HepG2 (cell line): ENCODE results near the gene WDR83. TPM values are rescaled to one million over a fixed set of nuclear protein-coding genes. Genes with fewer than 3 reads are reported as not detected.
A peak's percentile ranks its signal among the peaks of the same experiment; 100 is the strongest.

ENCODE experiments used
- ATF7 ChIP-seq, 2 experiments: fragments of 450-650 bp in 1 of 2; sonication (generic) in 1 of 2; formaldehyde crosslinking in 1 of 2; IDR thresholded peaks; 2 replicates each; pipeline versions ENCODE4 v1.4.0 to v1.6.1; 2016 to 2020; ENCODE audit warnings: antibody characterized with exemption in 1 of 2, mild to moderate bottlenecking in 1 of 2, missing genetic modification reagents in 1 of 2
- CHCHD3 ChIP-seq: sonication (generic); formaldehyde crosslinking; IDR thresholded peaks from 2 replicates; pipeline ENCODE4 v1.8.0; 2022; ENCODE audit warnings: mild to moderate bottlenecking, missing genetic modification reagents, moderate library complexity
- HMG20B ChIP-seq: conservative IDR thresholded peaks from 2 replicates; pipeline ENCODE4 v1.6.1; 2016; ENCODE audit warnings: missing genetic modification reagents, missing compliant biosample characterization
- ISL2 ChIP-seq: sonication (generic); formaldehyde crosslinking; IDR thresholded peaks from 2 replicates; pipeline ENCODE4 v1.5.0; 2020; ENCODE audit warnings: missing genetic modification reagents
- JUNB ChIP-seq: sonication (generic); formaldehyde crosslinking; IDR thresholded peaks from 2 replicates; pipeline ENCODE4 v1.8.0; 2022; ENCODE audit warnings: missing genetic modification reagents, mild to moderate bottlenecking, borderline replicate concordance
- MAZ ChIP-seq, 2 experiments: sonication (generic) in 1 of 2; formaldehyde crosslinking in 1 of 2; IDR thresholded peaks; 2 replicates each; pipeline versions ENCODE4 v1.5.0 to v1.6.1; 2012 to 2020; ENCODE audit warnings: low read depth in 2 of 2, mild to moderate bottlenecking in 2 of 2, borderline replicate concordance in 1 of 2, improper control_type of control experiment in 1 of 2, low read length in 1 of 2, missing genetic modification reagents in 1 of 2, moderate library complexity in 1 of 2
- MIER3 ChIP-seq: IDR thresholded peaks from 2 replicates; pipeline ENCODE4 v1.6.1; 2016; ENCODE audit warnings: missing compliant biosample characterization, borderline replicate concordance
- NCOR1 ChIP-seq: fragments of 200-600 bp; sonication (generic); IDR thresholded peaks from 2 replicates; pipeline ENCODE4 v1.7.0; 2017; ENCODE audit warnings: antibody characterized with exemption, low read length, borderline replicate concordance
- PRPF4 ChIP-seq: fragments of 200-400 bp; formaldehyde crosslinking; IDR thresholded peaks from 2 replicates; pipeline ENCODE4 v1.6.1; 2016; ENCODE audit warnings: low read length, low read depth; ENCODE audit not compliant: poor library complexity, severe bottlenecking
- SSRP1 ChIP-seq: IDR thresholded peaks from 2 replicates; pipeline ENCODE4 v1.6.1; 2016; ENCODE audit warnings: control low read depth
- YEATS2 ChIP-seq: sonication (generic); formaldehyde crosslinking; IDR thresholded peaks from 2 replicates; pipeline ENCODE4 v1.4.0; 2020; ENCODE audit warnings: missing genetic modification reagents, borderline replicate concordance
- YEATS4 ChIP-seq: sonication (generic); formaldehyde crosslinking; IDR thresholded peaks from 2 replicates; pipeline ENCODE4 v1.4.0; 2020; ENCODE audit warnings: missing genetic modification reagents, borderline replicate concordance
- ZFP1 ChIP-seq: IDR thresholded peaks from 2 replicates; pipeline ENCODE4 v1.6.1; 2016
- ZFP90 ChIP-seq: sonication (generic); formaldehyde crosslinking; IDR thresholded peaks from 2 replicates; pipeline ENCODE4 v1.8.0; 2022; ENCODE audit warnings: missing genetic modification reagents, mild to moderate bottlenecking, inconsistent platforms, borderline replicate concordance
- ZNF138 ChIP-seq: sonication (generic); formaldehyde crosslinking; IDR thresholded peaks from 2 replicates; pipeline ENCODE4 v1.5.0; 2020; ENCODE audit warnings: mild to moderate bottlenecking, low read depth, missing genetic modification reagents
- ZNF292 ChIP-seq: sonication (generic); formaldehyde crosslinking; IDR thresholded peaks from 2 replicates; pipeline ENCODE4 v1.8.1; 2022; ENCODE audit warnings: mild to moderate bottlenecking, low read depth, missing genetic modification reagents, borderline replicate concordance
- ZNF557 ChIP-seq: sonication (generic); formaldehyde crosslinking; IDR thresholded peaks from 2 replicates; pipeline ENCODE4 v1.4.0; 2020; ENCODE audit warnings: missing genetic modification reagents
- ZNF777 ChIP-seq: sonication (generic); formaldehyde crosslinking; IDR thresholded peaks from 2 replicates; pipeline ENCODE4 v1.4.0; 2020; ENCODE audit warnings: missing genetic modification reagents
- ZSCAN30 ChIP-seq: sonication (generic); formaldehyde crosslinking; IDR thresholded peaks from 2 replicates; pipeline ENCODE4 v1.5.0; 2020; ENCODE audit warnings: mild to moderate bottlenecking, missing genetic modification reagents
- polyA plus RNA-seq, 8 experiments: library from polyadenylated mRNA; depleted of rRNA in 3 of 8; stranded (reverse) in 7 of 8; unstranded in 1 of 8; fragments of >200 nt; fragmentation: Illumina TruSeq in 4 of 8; extraction: Trizol in 4 of 8; gene quantifications; 2 replicates each; pipeline versions ENCODE4 v1.2.1 to v1.2.3, GENCODE V29; 2011 to 2016; ENCODE audit warnings: low read depth in 4 of 8, missing spikeins in 1 of 8, mixed read lengths in 1 of 8; ENCODE audit not compliant: insufficient read depth in 1 of 8
- total RNA-seq, 5 experiments: library from RNA; depleted of rRNA; stranded (reverse); fragments of >200 nt; fragmentation: Illumina TruSeq; extraction: Trizol; gene quantifications; 2 replicates each; pipeline ENCODE4 v1.2.3, GENCODE V29; 2016; ENCODE audit warnings: low read depth in 1 of 5
- TF ChIP-seq, protein P1 (sequence below): sonication (generic); formaldehyde crosslinking; IDR thresholded peaks from 2 replicates; pipeline ENCODE4 v1.4.0; 2020; ENCODE audit warnings: missing genetic modification reagents, borderline replicate concordance
- TF ChIP-seq, protein P2 (sequence below): sonication (generic); formaldehyde crosslinking; IDR thresholded peaks from 2 replicates; pipeline ENCODE4 v1.4.0; 2020; ENCODE audit warnings: mild to moderate bottlenecking, missing genetic modification reagents
- TF ChIP-seq, protein P3 (sequence below): sonication (generic); formaldehyde crosslinking; IDR thresholded peaks from 2 replicates; pipeline ENCODE4 v1.5.0; 2020; ENCODE audit warnings: mild to moderate bottlenecking, missing genetic modification reagents, borderline replicate concordance

The WDR83 gene
- total and polyA plus RNA-seq, 2 of the 13 experiments (the other 11 are each of a cell fraction or from before 2014, with no cell fraction given) = 4.5 to 10.7 TPM

DNA sequence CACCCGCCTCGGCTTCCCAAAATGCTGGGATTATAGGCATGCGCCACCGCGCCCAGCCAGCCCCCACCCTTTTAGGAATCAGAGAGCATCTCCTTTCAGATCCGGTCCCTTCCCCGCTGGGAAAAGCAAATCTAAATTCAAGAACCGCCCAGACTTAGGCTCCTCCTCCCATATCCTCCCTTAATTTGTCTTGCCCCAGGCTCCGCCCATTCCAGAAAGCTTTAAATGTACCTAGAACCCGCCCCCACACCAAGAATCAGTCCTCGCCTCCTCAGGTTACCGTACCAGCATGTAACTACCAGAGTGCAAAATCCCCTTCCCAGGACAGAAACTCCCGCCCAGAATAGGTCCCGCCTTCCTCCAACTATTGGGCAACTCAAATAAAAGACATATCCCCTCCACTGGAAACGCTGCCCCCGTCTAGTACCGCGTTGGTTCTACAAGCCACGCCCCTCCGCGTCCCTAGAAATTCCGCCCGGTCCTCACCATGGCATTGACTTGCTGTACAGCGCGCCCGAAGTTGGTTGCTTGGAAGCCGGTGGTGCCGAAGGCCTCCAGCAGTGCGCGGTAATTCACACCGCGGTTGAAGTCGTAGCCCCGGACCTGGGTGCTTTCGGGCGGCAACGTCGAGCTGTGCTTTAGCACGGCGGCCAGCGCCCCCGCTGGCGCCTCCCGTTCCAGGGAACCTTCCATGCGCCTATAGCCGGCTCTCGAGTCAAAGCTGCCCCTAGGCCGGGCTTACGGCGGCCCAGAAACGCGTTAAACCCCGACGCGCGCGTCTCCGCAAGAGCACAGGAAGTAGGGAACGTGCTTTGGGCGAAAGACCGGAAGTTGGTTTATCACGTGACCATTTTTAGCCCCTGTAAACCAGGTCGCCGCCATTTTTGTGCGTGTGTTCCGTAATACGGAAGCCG lies 14.7 kb downstream of the WDR83 start, which contains the start of gene DHPS (continued):
- no peak for TF ChIP-seq ZNF292 (CRISPR knock-in tag)
- no peak for TF ChIP-seq ZFP90 (CRISPR knock-in tag)
- TF ChIP-seq YEATS2 (CRISPR knock-in tag) = peak; percentile 81; the same call in 1 of the 2 replicates
- TF ChIP-seq NCOR1 = no peak
- TF ChIP-seq SSRP1 (CRISPR knock-in tag) = no peak
- TF ChIP-seq JUNB (CRISPR knock-in tag) = peak; percentile 54
- TF ChIP-seq ZNF777 (CRISPR knock-in tag) = peak; percentile 55; the same call in 1 of the 2 replicates
- peak; percentile 90 for TF ChIP-seq YEATS4 (CRISPR knock-in tag)
- no peak for TF ChIP-seq ZFP1 (CRISPR knock-in tag)
- TF ChIP-seq, protein P1, sequence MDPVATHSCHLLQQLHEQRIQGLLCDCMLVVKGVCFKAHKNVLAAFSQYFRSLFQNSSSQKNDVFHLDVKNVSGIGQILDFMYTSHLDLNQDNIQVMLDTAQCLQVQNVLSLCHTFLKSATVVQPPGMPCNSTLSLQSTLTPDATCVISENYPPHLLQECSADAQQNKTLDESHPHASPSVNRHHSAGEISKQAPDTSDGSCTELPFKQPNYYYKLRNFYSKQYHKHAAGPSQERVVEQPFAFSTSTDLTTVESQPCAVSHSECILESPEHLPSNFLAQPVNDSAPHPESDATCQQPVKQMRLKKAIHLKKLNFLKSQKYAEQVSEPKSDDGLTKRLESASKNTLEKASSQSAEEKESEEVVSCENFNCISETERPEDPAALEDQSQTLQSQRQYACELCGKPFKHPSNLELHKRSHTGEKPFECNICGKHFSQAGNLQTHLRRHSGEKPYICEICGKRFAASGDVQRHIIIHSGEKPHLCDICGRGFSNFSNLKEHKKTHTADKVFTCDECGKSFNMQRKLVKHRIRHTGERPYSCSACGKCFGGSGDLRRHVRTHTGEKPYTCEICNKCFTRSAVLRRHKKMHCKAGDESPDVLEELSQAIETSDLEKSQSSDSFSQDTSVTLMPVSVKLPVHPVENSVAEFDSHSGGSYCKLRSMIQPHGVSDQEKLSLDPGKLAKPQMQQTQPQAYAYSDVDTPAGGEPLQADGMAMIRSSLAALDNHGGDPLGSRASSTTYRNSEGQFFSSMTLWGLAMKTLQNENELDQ (CRISPR knock-in tag) = no peak
- 0 out of 2 replicates have a peak, but pooled peaks have one; percentile 74 for TF ChIP-seq ZNF557 (CRISPR knock-in tag)
- TF ChIP-seq, protein P2, sequence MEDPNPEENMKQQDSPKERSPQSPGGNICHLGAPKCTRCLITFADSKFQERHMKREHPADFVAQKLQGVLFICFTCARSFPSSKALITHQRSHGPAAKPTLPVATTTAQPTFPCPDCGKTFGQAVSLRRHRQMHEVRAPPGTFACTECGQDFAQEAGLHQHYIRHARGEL (CRISPR knock-in tag) = no peak
- no peak for TF ChIP-seq PRPF4
- TF ChIP-seq MAZ (IDR thresholded peaks at IDR 0.05; ENCODE audit: borderline replicate concordance, low read depth, low read length) = peak; percentile 40; the same call in 1 of the 2 replicates
- TF ChIP-seq MAZ (CRISPR knock-in tag; IDR thresholded peaks at IDR 0.05; ENCODE audit: low read depth) = peak; percentile 20; the same call in 1 of the 2 replicates
- peak; percentile 35; the same call in 1 of the 2 replicates for TF ChIP-seq ISL2 (CRISPR knock-in tag)
- 0 out of 2 replicates have a peak, but pooled peaks have one; percentile 25 for TF ChIP-seq MIER3
- no peak for TF ChIP-seq ZSCAN30 (CRISPR knock-in tag)
- TF ChIP-seq CHCHD3 (CRISPR knock-in tag) = 0 out of 2 replicates have a peak, but pooled peaks have one; percentile 49
- TF ChIP-seq ATF7 (IDR thresholded peaks at IDR 0.05) = no peak
- TF ChIP-seq ATF7 (CRISPR knock-in tag; IDR thresholded peaks at IDR 0.05) = no peak
- no peak for TF ChIP-seq ZNF138 (CRISPR knock-in tag)
- TF ChIP-seq, protein P3, sequence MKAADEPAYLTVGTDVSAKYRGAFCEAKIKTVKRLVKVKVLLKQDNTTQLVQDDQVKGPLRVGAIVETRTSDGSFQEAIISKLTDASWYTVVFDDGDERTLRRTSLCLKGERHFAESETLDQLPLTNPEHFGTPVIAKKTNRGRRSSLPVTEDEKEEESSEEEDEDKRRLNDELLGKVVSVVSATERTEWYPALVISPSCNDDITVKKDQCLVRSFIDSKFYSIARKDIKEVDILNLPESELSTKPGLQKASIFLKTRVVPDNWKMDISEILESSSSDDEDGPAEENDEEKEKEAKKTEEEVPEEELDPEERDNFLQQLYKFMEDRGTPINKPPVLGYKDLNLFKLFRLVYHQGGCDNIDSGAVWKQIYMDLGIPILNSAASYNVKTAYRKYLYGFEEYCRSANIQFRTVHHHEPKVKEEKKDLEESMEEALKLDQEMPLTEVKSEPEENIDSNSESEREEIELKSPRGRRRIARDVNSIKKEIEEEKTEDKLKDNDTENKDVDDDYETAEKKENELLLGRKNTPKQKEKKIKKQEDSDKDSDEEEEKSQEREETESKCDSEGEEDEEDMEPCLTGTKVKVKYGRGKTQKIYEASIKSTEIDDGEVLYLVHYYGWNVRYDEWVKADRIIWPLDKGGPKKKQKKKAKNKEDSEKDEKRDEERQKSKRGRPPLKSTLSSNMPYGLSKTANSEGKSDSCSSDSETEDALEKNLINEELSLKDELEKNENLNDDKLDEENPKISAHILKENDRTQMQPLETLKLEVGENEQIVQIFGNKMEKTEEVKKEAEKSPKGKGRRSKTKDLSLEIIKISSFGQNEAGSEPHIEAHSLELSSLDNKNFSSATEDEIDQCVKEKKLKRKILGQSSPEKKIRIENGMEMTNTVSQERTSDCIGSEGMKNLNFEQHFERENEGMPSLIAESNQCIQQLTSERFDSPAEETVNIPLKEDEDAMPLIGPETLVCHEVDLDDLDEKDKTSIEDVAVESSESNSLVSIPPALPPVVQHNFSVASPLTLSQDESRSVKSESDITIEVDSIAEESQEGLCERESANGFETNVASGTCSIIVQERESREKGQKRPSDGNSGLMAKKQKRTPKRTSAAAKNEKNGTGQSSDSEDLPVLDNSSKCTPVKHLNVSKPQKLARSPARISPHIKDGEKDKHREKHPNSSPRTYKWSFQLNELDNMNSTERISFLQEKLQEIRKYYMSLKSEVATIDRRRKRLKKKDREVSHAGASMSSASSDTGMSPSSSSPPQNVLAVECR (CRISPR knock-in tag) = peak; percentile 94
- TF ChIP-seq HMG20B (CRISPR knock-in tag) = no peak
